ENCODE data around the gene PPID.

DNA sequence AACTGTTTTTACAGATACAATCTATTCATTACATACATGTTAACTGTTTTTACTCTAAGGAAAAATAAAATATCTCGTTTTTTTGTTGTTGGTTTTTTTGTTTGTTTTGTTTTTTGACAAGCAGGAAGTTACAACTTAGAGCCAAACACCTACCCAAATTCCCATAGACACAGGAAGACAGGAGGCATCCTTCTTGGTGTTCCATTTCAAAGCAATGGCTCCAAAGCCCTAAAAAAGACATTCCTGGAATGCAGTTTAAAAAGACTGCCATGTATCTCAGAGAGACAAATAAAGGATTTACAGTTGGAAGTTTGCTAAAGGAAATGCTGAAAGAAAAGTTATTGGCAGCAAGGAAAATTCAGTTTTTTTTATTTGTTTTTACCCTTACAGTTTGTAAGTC, 34.4 kb downstream of the PPID start:
- TF ChIP-seq, protein P1, sequence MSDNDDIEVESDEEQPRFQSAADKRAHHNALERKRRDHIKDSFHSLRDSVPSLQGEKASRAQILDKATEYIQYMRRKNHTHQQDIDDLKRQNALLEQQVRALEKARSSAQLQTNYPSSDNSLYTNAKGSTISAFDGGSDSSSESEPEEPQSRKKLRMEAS (IDR thresholded peaks at IDR 0.05; ENCODE audit: insufficient read depth, insufficient read length), result no peak
- TF ChIP-seq FOS (IDR thresholded peaks at IDR 0.05; ENCODE audit: borderline replicate concordance, insufficient read depth, low read length), result no peak
- TF ChIP-seq, protein P2, sequence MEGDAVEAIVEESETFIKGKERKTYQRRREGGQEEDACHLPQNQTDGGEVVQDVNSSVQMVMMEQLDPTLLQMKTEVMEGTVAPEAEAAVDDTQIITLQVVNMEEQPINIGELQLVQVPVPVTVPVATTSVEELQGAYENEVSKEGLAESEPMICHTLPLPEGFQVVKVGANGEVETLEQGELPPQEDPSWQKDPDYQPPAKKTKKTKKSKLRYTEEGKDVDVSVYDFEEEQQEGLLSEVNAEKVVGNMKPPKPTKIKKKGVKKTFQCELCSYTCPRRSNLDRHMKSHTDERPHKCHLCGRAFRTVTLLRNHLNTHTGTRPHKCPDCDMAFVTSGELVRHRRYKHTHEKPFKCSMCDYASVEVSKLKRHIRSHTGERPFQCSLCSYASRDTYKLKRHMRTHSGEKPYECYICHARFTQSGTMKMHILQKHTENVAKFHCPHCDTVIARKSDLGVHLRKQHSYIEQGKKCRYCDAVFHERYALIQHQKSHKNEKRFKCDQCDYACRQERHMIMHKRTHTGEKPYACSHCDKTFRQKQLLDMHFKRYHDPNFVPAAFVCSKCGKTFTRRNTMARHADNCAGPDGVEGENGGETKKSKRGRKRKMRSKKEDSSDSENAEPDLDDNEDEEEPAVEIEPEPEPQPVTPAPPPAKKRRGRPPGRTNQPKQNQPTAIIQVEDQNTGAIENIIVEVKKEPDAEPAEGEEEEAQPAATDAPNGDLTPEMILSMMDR (IDR thresholded peaks at IDR 0.05; ENCODE audit: extremely low read depth in 1 of 2, insufficient read depth in 1 of 2, low read depth in 1 of 2, low read length in 2 of 2), result no peak

Data from endothelial cell of umbilical vein (primary cell).